ENCODE measurements around the gene GTPBP4.

The GTPBP4 gene

DNA sequence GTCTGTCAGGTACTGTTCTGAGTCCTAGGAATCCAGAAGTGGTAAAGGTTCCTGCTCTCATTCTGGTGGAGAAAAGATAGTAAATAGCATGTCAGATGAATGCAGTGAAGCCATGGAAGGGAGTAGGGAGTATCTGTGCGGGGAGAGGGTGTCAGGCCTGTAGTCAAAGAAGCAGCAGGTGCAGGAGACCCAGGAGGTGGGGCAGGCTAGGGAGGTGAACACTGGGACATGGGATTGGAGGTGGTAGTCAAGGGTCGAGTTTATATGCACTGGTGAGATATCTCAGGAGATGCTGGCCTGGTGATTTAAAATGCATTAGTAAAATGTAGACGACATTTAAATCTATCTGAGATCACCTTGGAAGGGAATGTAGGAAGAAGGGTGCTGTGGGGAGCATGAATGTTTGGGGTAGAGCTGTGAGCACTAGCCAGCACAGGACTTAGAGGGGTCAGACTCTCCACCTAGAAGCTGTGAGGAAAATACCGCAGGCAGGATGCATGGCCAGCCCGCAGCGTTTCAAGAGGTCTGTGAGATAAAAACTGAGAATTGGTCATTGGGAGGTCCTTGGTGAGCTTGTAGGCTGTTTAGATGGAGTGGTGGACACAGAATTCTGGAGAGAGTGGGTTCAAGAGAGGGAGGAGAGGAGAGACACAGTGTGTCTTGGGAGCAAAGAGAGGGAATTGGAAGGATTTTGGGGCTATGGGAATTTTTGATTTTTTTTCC lies 6.8 kb downstream of the GTPBP4 start:
- TF ChIP-seq, protein P1, sequence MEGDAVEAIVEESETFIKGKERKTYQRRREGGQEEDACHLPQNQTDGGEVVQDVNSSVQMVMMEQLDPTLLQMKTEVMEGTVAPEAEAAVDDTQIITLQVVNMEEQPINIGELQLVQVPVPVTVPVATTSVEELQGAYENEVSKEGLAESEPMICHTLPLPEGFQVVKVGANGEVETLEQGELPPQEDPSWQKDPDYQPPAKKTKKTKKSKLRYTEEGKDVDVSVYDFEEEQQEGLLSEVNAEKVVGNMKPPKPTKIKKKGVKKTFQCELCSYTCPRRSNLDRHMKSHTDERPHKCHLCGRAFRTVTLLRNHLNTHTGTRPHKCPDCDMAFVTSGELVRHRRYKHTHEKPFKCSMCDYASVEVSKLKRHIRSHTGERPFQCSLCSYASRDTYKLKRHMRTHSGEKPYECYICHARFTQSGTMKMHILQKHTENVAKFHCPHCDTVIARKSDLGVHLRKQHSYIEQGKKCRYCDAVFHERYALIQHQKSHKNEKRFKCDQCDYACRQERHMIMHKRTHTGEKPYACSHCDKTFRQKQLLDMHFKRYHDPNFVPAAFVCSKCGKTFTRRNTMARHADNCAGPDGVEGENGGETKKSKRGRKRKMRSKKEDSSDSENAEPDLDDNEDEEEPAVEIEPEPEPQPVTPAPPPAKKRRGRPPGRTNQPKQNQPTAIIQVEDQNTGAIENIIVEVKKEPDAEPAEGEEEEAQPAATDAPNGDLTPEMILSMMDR (IDR thresholded peaks at IDR 0.05; ENCODE audit: low read depth, low read length, missing control alignments) = no peak
- no peak overlapping the region for H3K4me3 ChIP-seq (ENCODE audit: low read depth, low read length)
- in situ Hi-C loops (cut with HindIII; ENCODE audit: low pct_ligation_motif_present, low sequenced_read_pairs) = no loop called here
- peaks cover 74% of the 10 kb centered on the region for H3K36me3 ChIP-seq (replicated peaks)
- no peaks in the 10 kb centered on the region for H3K27me3 ChIP-seq (replicated peaks)
- H3K27ac ChIP-seq = no peak overlapping the region
- DNase-seq = no peak

- H3K36me3 ChIP-seq (replicated peaks) = peaks cover 79% of the 10 kb centered on the region
- TF ChIP-seq, protein P1 (IDR thresholded peaks at IDR 0.05; ENCODE audit: low read depth, low read length, missing control alignments) = no peak
- no peaks in the 10 kb centered on the region for H3K27me3 ChIP-seq (replicated peaks)
- no peak overlapping the region for H3K4me3 ChIP-seq (ENCODE audit: low read depth, low read length)
- H3K27ac ChIP-seq = no peak overlapping the region
- in situ Hi-C loops (cut with HindIII; ENCODE audit: low pct_ligation_motif_present, low sequenced_read_pairs) = no loop called here
- no peak for DNase-seq
Observed at GRCh38 chr10:995559-995926, 7.3 kb downstream of the GTPBP4 start.

GRCh38 chr10:996031-996430 lies 7.8 kb downstream of the GTPBP4 start:
- H3K27me3 ChIP-seq (replicated peaks) = no peaks in the 10 kb centered on the region
- peaks cover 84% of the 10 kb centered on the region for H3K36me3 ChIP-seq (replicated peaks)
- no peak overlapping the region for H3K27ac ChIP-seq
- TF ChIP-seq, protein P1 (IDR thresholded peaks at IDR 0.05; ENCODE audit: low read depth, low read length, missing control alignments) = no peak
- no peak for DNase-seq
- in situ Hi-C loops (cut with HindIII; ENCODE audit: low pct_ligation_motif_present, low sequenced_read_pairs) = no loop called here
- H3K4me3 ChIP-seq (ENCODE audit: low read depth, low read length) = no peak overlapping the region

DNA sequence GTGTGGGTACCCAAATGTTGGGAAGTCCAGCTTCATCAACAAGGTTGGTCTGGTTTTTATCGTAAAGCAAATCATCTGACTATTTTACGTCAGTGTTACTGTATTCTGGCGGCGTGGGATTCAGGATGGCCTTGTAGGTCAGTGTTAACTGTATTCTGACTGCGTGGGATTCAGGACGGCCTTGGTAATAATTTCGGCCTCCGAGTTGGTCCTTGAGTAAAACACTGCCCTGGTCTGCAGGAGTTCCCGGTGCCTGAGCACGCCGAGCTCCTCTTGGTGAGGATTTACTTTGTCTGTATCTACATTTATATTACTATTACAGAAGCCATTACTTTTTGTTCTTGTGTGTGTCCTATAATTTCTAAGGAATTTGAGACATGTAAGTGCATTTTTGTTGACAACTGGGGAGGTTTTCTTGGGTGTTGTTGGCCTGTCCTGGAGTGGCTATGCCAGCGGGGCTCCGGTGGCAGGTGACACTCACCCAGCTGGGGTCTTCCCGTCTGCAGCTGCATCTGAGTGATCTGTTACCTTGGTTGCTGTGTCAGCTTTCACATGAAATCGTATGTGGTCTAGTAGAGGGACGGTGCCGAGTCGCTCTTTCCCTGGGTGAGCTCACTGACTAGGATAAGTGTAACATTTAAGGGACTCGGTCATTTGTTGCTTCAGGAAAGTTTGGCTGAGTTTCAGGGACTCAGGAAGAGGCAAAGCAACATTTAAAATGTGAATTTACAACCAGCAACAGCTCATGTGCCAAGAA lies 9.2 kb downstream of the GTPBP4 start:
- TF ChIP-seq, protein P1 (IDR thresholded peaks at IDR 0.05; ENCODE audit: low read depth, low read length, missing control alignments) = no peak
- in situ Hi-C loops (cut with HindIII; ENCODE audit: low pct_ligation_motif_present, low sequenced_read_pairs) = no loop called here
- DNase-seq = no peak
- H3K27ac ChIP-seq = no peak overlapping the region
- no peak overlapping the region for H3K4me3 ChIP-seq (ENCODE audit: low read depth, low read length)
- peaks cover 97% of the 10 kb centered on the region for H3K36me3 ChIP-seq (replicated peaks)
- no peaks in the 10 kb centered on the region for H3K27me3 ChIP-seq (replicated peaks)

GRCh38 chr10:1002425-1003006 lies 14.3 kb downstream of the GTPBP4 start:
- Histone ChIP-seq H3K36me3 (replicated peaks) (peaks cover 96% of the 10 kb centered on the region), H3K4me3 (ENCODE audit: low read depth, low read length) (no peak overlapping the region), H3K27ac (no peak overlapping the region), H3K27me3 (replicated peaks) (no peaks in the 10 kb centered on the region)
- DNase-seq = no peak
- TF ChIP-seq, protein P1 (IDR thresholded peaks at IDR 0.05; ENCODE audit: low read depth, low read length, missing control alignments) = no peak
- in situ Hi-C loops (cut with HindIII; ENCODE audit: low pct_ligation_motif_present, low sequenced_read_pairs) = no loop called here
